CD4-positive, alpha-beta T cell (primary cell): ENCODE results near the gene ZBTB7C. TPM values are rescaled to one million over a fixed set of nuclear protein-coding genes. Genes with fewer than 3 reads are reported as not detected.

Experiments
- ATAC-seq: fragments of 200-7000 bp; cut with Tn5 transposase; one replicate; pipeline ENCODE4 v1.10.0; 2022; ENCODE audit warnings: mild to moderate bottlenecking; ENCODE audit not compliant: poor library complexity
- CTCF ChIA-PET: fragments of 350-600 bp; sonication (Branson Sonifier 250); formaldehyde crosslinking; loops from one replicate; lab custom pipeline; 2021; ENCODE audit warnings: antibody characterized with exemption, inconsistent platforms; lab: Charles Lee
- POLR2A ChIA-PET: fragments of 350-600 bp; sonication (Branson Sonifier 250); formaldehyde crosslinking; loops from one replicate; lab custom pipeline; 2021; ENCODE audit warnings: antibody characterized with exemption, inconsistent platforms; lab: Charles Lee
- DNase-seq, 14 experiments: peaks; one replicate each; pipeline ENCODE4 v3.0.0-alpha.2; 2013 to 2020; ENCODE audit warnings: mixed read lengths in 2 of 14
- H3K27ac ChIP-seq, 2 donors: one replicate each; pipeline versions ENCODE4 v1.5.1 to v1.7.0; 2013; ENCODE audit warnings: low read length in 2 of 2, low read depth in 1 of 2, mild to moderate bottlenecking in 1 of 2
- H3K27me3 ChIP-seq, 2 experiments: 1 replicate in 1 of 2; 2 replicates in 1 of 2; pipeline versions ENCODE4 v1.6.1 to v1.7.0; 2013; ENCODE audit warnings: low read length in 2 of 2, control low read depth in 1 of 2, mild to moderate bottlenecking in 1 of 2, moderate library complexity in 1 of 2; ENCODE audit not compliant: insufficient read depth in 2 of 2, control insufficient read depth in 1 of 2
- H3K36me3 ChIP-seq: one replicate; pipeline ENCODE4 v1.6.1; 2013; ENCODE audit warnings: low read length, control low read depth; ENCODE audit not compliant: insufficient read depth
- H3K4me1 ChIP-seq: one replicate; pipeline ENCODE4 v1.6.1; 2013; ENCODE audit warnings: low read length, control low read depth; ENCODE audit not compliant: insufficient read depth
- H3K4me3 ChIP-seq: one replicate; pipeline ENCODE4 v1.5.1; 2013; ENCODE audit warnings: mild to moderate bottlenecking, low read length, moderate library complexity
- H3K9me3 ChIP-seq, 2 experiments: 1 replicate in 1 of 2; 2 replicates in 1 of 2; pipeline versions ENCODE4 v1.6.1 to v1.7.0; 2013; ENCODE audit warnings: low read length in 2 of 2, mild to moderate bottlenecking in 2 of 2, control low read depth in 1 of 2, moderate library complexity in 1 of 2; ENCODE audit not compliant: control insufficient read depth in 1 of 2, insufficient read depth in 1 of 2
- H3K27ac Mint-ChIP-seq: one replicate; pipeline ENCODE4 v1.8.0; 2020; ENCODE audit warnings: mixed read lengths
- H3K27me3 Mint-ChIP-seq: one replicate; pipeline ENCODE4 v1.8.0; 2021; ENCODE audit warnings: mixed read lengths
- H3K36me3 Mint-ChIP-seq: one replicate; pipeline ENCODE4 v1.8.0; 2021; ENCODE audit warnings: low read depth, mixed read lengths
- H3K4me1 Mint-ChIP-seq: one replicate; pipeline ENCODE4 v1.8.0; 2021; ENCODE audit warnings: low read depth, mixed read lengths
- H3K4me3 Mint-ChIP-seq: one replicate; pipeline ENCODE4 v1.8.0; 2020; ENCODE audit warnings: mild to moderate bottlenecking, mixed read lengths
- H3K9me3 Mint-ChIP-seq: one replicate; pipeline ENCODE4 v1.8.0; 2020; ENCODE audit warnings: mixed read lengths
- intact Hi-C, 2 experiments: fragments of 100-400 bp; cut with DNase I in 1 of 2; cut with micrococcal nuclease in 1 of 2; formaldehyde crosslinking; loops; one replicate each; pipeline versions ENCODE4 v1.15.1 to v1.9.0; 2023 to 2025; cut with DNase I, micrococcal nuclease
- total RNA-seq, 174 experiments: library from RNA in 2 of 174; stranded (reverse) in 2 of 174; gene quantifications; one replicate each; pipeline ENCODE4 v1.2.3 and lab custom pipeline; 2021 to 2026
- TF ChIP-seq, protein P1 (sequence below): fragments of 200-600 bp; IDR thresholded peaks from one replicate; pipeline ENCODE4 v1.8.0; 2022; ENCODE audit warnings: antibody characterized with exemption, mild to moderate bottlenecking

ZBTB7C gene
- total RNA-seq, 2 experiments from 2014 or later = not detected

DNA sequence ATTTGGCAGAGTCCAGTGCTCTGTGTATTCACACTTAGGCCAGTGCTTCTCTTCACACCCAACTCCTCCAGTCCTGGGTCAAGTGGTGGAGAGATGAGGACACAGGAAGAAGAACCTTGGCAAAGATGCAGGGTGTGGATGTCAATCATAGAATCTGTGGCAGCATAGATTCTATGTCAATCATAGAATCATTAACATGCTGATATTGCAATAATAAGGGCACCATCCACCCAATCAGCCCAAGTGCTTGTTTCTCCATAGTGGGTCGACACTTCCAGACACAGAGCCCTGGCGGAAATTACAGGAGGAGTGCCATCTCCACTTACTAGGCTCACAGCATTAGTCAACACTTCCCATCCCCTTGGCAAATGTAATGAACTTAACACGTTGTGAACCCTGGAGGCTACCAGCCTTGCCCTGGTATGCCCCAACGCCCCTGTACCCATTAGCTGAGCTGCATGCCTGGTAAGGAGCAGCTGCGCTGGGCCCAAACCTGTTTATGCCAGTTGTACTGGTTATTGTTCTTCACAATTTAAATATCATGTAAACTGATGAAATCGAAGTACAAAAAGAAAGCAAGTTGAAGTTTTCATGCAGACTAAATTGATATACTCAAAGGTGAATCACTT lies 317.2 kb downstream of the ZBTB7C start:
- no peaks in the 10 kb centered on the region for H3K4me1 Mint-ChIP-seq
- intact Hi-C loops = no loop called here
- no peak for DNase-seq

DNA sequence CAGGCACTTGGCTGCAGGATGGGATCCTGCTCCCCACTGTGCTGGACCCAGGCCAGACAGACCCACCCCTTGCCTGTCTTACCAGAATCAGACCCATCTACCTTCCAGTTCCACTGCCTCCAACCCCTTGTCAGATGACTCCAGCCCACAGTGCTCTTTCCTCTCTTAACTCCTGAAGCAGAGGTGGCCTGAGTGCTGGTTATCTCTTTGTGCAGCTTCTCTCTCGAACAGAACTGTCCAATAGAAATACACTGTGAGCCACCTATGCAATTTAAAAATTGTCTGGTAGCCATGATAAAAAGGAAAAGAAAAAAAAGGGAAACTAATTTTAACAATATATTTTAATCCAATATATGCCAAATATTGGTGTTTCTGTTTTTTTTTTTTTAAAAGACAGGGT lies 318.5 kb downstream of the ZBTB7C start:
- Mint-ChIP-seq H3K27ac (no peak overlapping the region), H3K4me3 (no peak overlapping the region), H3K4me1 (no peaks in the 10 kb centered on the region), H3K36me3 (no peaks in the 10 kb centered on the region), H3K9me3 (no peaks in the 10 kb centered on the region), H3K27me3 (no peaks in the 10 kb centered on the region)
- Histone ChIP-seq H3K27ac (no peak overlapping the region), H3K27me3 (no peaks in the 10 kb centered on the region), H3K36me3 (no peaks in the 10 kb centered on the region), H3K4me1 (no peaks in the 10 kb centered on the region), H3K4me3 (no peak overlapping the region), H3K9me3 (no peaks in the 10 kb centered on the region)
- ChIA-PET POLR2A (no interaction called here), CTCF (no interaction called here)
- ATAC-seq (no peak), DNase-seq (no peak)
- intact Hi-C loops = no loop called here
- TF ChIP-seq, protein P1, sequence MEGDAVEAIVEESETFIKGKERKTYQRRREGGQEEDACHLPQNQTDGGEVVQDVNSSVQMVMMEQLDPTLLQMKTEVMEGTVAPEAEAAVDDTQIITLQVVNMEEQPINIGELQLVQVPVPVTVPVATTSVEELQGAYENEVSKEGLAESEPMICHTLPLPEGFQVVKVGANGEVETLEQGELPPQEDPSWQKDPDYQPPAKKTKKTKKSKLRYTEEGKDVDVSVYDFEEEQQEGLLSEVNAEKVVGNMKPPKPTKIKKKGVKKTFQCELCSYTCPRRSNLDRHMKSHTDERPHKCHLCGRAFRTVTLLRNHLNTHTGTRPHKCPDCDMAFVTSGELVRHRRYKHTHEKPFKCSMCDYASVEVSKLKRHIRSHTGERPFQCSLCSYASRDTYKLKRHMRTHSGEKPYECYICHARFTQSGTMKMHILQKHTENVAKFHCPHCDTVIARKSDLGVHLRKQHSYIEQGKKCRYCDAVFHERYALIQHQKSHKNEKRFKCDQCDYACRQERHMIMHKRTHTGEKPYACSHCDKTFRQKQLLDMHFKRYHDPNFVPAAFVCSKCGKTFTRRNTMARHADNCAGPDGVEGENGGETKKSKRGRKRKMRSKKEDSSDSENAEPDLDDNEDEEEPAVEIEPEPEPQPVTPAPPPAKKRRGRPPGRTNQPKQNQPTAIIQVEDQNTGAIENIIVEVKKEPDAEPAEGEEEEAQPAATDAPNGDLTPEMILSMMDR = no peak

More for the DNA sequence above, 317.2 kb downstream of the ZBTB7C start:
- Mint-ChIP-seq H3K36me3 (no peaks in the 10 kb centered on the region), H3K27ac (no peak overlapping the region), H3K4me3 (no peak overlapping the region), H3K9me3 (no peaks in the 10 kb centered on the region), H3K27me3 (no peaks in the 10 kb centered on the region)
- H3K9me3 ChIP-seq = no peaks in the 10 kb centered on the region
- H3K4me1 ChIP-seq = no peaks in the 10 kb centered on the region
- H3K27ac ChIP-seq = no peak overlapping the region
- POLR2A ChIA-PET = no interaction called here
- ATAC-seq = no peak
- TF ChIP-seq, protein P1 = no peak
- H3K4me3 ChIP-seq = no peak overlapping the region
- CTCF ChIA-PET = no interaction called here
- H3K36me3 ChIP-seq = no peaks in the 10 kb centered on the region
- H3K27me3 ChIP-seq = no peaks in the 10 kb centered on the region

DNA sequence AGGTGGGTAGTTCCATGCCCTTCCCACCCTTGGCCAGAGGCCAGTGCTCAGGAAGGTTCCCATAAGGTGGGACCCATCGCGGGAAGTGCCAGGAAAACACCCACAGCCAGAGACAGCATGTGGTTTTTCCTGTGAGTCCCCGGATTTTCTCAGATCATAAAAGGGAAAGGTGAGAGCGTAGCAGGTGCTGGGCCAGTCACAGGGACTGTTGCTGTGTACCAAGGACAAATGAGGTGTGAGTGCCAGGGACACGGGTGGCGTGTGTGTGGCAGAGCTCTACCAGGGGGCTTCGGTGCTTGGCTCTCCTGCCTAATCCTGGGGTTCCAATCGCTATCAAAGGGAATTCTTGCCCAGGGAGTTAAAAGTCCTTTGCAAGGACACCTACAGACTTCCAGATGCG lies 319.2 kb downstream of the ZBTB7C start:
- Histone ChIP-seq H3K4me1 (no peaks in the 10 kb centered on the region), H3K27me3 (no peaks in the 10 kb centered on the region), H3K36me3 (no peaks in the 10 kb centered on the region), H3K27ac (no peak overlapping the region), H3K4me3 (no peak overlapping the region), H3K9me3 (no peaks in the 10 kb centered on the region)
- Mint-ChIP-seq H3K36me3 (no peaks in the 10 kb centered on the region), H3K4me3 (no peak overlapping the region), H3K27ac (no peak overlapping the region), H3K4me1 (no peaks in the 10 kb centered on the region), H3K9me3 (no peaks in the 10 kb centered on the region), H3K27me3 (no peaks in the 10 kb centered on the region)
- TF ChIP-seq, protein P1 = no peak
- CTCF ChIA-PET = no interaction called here
- DNase-seq (no peak), ATAC-seq (no peak)
- intact Hi-C loops = no loop called here
- POLR2A ChIA-PET = no interaction called here
